LHCN-M2 (cell line): Measurements from ENCODE around the gene UBALD1. TPM values are rescaled to one million over a fixed set of nuclear protein-coding genes. Genes with fewer than 3 reads are reported as not detected.
"Not testable (repeated sequence)": the region's sequence is repeated elsewhere in the genome, so short reads cannot be mapped to it uniquely, and the experiment has no call there.

Experiments
- DNase-seq: peaks from one replicate; pipeline ENCODE4 v3.0.0-alpha.2; 2012; ENCODE audit warnings: low read depth
- total RNA-seq: library from RNA; depleted of rRNA; stranded (reverse); fragments of >200 nt; gene quantifications from 2 replicates; pipeline ENCODE4 v1.2.3, GENCODE V29; 2014

The UBALD1 gene
- total RNA-seq, 1 experiment from 2014 or later: 7.7 TPM

DNA sequence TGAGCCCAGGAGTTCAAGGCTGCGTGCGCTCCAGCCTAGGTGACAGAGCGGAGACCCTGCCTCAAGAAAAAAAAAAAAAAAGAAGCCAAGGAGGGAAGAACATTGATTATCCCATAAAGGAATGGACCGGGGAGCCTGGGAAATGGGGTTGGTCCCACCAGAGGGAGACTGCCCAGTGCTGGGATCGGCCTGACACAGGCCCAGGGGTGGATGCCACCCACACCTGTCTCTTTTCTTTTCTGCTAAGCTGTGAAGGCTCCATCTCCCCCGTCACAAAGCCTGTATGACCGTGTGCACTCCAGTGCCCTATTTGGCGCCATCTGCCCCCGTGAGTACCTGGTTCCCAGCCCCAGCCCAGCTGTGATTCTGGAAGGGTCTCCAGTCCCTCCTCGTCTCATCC, 15.7 kb downstream of the UBALD1 start:
- DNase-seq: no peak

DNA sequence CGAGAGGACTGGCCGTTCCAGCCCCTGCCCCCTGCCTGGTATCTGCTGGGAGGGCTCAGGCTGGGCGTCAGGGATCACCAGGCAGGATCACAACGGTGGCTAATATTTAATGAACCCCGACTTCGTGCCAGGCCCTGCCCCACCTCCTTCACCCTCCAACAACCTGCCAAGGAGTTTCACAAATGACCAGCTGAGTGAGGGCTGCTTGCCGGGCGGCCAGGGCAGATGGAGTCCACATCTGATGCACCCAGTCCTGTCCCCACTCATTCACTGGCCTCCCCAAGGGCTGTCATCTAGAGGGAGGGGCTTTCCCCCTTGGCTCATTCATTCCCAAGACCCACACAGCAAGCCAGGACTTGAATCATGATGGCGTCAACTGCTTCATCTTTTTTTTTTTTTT, 17.5 kb downstream of the UBALD1 start:
- DNase-seq: no peak

DNA sequence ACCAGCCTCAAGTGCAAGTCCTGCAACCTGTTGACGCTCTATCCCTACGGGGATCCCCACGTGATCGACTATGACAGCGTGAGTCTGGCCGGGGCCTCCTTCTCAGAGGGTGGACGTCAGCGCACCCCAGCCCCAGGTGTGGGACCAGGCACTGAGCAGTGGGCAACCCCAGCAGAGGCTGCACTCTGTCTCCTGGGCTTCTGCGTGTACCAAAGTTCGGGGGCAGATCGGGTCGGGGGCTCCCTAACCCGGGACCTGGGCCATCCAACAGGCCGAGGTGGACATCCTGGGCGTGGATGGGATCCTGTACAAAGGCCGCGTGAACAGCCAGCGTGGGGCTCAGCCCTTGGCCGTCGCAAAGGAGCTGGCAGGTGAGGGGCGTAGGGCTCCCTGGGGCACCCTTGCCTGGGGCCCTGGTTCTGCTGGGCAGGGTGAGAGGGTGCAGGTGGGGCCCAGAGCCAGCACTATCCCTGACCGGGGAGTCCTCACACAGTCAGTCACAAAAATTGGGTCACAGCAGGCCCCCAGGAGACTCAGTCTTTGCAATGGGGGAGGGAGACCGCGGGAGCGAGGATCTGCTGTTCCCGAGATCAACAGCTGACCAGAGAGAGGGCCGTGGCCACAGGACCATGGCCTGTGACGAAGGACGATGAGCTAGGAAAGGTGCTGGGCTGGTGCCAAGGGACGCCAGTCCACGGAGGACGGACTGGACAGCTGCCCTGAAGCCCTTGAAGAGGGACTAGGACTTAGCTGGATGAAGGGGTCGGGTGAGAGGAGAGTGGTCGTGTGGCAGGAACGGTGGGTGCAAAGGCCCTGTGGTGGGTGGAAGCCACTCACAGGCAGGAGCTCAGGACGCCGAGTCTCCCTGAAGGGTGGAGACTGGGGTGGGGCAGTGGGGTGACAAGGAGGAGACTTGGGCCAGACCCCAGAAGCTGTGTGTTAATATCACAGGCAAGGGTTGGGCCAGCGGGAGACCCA, 20.0 kb downstream of the UBALD1 start:
- DNase-seq: no peak

DNA sequence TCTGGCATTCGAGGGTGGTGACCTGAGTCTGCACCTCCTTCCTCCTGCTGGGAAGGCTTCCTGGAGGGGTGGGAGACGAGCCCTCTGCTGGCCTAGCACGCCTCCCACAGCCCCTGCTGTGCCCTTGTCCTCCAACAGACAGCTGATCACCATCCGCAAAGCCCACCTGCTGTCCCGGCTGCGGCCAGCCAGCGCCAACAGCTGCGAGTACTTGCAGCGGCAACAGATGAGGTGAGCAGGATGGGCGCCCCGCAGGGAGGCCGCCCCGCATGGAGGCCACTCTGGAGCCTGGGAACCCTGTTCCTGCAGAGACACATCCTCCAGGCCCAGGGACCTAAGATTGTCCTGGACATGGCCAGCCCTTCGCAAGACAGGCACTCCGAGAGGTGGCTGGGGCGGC, 21.6 kb downstream of the UBALD1 start:
- DNase-seq: no peak

DNA sequence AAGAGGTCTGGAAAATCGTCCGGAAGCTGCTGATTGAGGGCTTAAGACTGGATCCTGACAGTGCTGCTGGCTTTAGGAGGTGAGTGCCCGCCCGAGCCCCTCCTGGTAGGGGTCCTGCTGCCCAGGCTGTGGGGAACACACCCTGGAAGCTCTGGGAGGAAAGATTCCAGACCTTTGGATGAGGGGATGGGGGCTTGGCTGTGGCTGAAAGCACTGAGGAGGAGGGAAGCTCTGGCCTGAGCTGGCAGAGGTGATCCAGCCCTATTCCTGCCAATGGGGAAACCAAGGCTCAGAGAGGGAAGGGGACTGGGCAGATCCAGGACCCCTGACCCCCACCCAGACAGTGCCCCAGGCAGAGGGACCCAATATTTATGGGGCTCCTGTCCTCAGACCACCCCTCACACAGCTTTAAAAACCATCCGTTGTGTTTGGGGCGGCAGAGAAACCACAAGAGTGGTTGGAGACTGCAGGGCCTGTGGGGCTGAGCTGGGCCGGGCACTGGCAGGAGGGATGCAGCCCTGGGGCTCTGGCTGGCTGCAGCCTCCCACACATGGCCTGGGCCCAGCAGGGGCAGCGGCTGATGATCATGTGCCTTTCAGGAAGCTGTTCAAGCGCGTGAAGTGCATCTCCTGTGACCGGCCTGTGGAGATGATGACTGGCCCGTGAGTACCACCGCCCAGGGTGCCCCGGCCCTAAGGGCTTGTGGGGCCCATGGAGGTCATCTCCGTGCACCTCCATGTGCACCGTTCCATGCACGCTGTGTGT, 22.8 kb downstream of the UBALD1 start:
- no peak for DNase-seq

DNA sequence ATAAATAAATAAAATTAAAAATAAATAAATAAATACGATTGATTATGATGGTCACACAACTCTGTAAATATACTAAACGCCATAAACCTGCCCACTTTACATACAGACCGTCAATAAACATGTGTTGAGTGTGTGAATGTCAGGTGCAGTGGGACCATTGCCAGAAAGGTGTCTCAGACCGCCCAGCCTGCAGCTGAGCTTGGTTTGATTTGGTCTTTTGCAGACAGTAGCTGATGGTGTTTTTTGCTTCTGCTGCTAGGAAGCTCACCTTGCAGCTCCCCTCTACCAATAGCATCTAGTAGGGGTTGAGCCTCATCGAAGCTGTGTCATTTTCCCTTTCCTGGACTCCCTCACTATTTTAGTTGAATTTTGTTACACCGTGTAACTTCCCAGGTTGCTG, 23.5 kb downstream of the UBALD1 start:
- no peak for DNase-seq

DNA sequence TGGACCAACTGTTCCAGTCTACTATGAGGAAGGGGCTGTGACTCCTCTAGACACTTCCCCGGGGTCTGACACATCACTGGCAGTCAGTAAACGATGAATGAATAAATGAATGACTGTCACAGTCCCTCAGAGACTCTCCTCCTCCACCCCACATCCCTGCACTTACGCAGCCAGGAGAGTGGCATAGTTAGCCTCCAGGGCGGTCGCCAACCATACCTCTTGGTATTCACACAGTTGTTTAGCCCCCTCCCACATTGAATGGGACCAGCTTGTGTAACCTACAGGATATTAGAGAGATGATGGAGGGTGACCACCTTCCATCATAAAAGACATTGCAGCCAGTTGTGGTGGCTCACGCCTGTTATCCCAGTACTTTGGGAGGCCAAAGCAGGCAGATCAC, 25.7 kb downstream of the UBALD1 start:
- DNase-seq: no peak

DNA sequence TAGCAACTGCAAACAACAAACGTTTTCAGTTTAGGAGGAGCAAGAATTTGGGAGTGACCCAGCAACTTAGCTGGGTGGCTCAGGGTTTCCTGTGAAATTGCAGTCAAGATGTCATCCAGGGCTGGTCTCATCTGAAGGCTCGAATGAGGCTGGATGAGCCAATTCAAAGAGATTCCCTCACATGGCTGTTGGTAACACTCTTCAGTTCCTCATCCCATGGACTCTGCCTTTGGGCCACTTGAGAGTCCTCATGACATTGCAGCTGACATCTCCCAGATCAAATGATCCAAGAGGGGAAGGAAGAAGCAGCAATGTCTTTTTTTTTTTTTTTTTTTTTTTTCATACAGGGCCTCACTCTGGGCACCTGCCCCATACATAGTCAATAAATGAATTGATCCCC, 26.3 kb downstream of the UBALD1 start:
- DNase-seq: no peak

DNA sequence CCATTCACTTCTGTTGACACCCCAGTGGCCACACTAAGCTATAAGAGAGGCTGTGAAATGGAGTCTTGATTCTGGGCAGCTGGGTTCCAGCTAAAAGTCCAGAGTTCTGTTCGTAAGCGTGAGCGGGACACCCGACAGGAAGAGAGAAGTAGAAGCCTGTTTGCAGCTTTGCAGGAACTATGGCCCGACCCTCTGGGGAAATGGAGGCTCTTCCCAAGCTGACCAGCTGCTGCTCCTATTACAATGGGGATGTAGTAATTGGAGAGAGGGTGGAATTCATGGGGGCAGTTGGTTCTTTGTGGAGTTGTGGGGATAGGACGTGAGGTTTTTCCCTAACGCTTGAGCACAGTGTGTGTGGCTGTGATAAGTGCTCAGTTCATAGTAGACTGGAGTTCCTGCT, 28.4 kb downstream of the UBALD1 start:
- peak; percentile 28 for DNase-seq

DNA sequence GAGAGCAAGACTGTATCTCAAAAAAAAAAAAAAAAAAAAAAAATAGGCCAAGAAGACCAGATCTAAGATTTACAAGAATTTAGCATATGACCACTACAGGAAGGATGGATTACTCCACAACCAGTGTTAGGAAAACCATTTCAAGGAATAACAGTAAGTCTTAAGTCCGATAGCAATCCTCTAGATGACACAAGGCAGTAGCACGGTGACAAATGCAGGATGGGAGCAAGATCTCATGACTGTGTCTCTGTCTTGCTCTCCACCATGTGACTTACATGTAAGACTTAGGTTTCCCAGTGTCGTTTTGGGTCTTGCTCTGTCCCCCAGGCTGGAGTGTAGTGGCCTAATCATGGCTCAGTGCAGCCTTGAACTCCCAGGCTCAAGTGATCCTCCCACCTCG, 30.8 kb downstream of the UBALD1 start:
- DNase-seq: no peak

DNA sequence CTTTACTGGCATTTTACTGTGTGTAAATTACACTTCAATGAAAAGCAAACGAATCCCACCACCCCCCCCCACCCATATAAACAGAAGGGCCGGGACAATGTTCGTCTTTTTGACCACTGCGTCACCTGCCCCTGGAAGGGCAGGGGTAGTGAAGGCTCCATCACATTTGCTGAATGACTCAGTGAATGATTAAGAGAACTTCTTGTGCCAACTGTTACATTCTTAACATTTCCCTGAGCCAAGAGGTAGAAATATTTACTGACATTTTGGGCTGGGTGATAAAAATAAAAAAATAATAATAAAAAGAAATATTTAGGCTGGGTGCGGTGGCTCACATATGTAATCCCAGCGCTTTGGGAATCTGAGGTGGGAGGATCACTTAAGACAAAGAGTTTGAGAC, 34.4 kb downstream of the UBALD1 start:
- DNase-seq: peak; percentile 71

DNA sequence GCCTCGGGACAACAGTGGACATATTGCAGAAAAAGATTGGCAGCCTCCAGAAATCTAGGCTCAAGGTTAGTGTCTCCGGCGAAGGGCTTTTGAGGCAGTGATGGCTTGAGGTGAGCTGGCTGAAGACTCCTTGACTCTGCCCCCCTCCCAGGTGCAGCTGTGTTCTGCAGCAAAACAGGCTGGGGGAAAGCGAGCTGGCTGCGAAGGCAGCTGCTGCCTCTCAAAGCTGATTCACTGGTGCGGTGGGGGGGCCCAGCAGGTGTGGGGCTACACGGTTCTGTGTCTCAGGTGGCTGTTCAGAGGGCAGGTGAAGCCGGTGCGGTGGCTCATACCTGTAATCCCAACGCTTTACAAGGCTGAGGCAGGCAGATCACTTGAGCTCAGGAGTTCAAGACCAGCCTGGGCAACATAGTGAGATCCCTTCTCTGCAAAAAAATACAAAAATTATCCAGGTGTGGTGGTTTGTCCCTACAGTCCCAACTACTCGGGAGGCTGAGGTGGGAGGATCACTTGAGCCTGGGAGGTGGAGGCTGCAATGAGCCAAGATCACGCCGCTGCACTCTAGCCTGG, 35.6 kb downstream of the UBALD1 start:
- DNase-seq: no peak

DNA sequence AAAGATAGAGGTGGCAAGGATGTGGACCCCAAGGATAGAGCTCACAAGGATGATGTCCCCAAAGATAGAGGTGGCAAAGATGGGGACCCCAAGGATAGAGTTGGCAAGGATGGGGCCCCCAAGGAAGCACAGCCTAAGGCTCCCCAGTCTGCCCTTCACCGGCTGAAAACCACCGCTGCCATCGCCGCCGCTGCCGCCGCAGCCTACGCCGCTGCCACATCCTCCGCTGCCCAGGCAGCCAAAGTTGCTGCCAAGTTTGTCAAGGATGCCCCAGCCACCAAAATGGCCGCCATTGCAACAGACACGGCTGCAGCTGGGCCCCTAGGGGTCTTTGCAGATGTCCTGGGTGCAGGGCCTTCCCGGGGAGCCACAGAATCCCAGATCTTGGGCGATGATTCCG, 38.7 kb downstream of the UBALD1 start:
- DNase-seq: no peak

DNA sequence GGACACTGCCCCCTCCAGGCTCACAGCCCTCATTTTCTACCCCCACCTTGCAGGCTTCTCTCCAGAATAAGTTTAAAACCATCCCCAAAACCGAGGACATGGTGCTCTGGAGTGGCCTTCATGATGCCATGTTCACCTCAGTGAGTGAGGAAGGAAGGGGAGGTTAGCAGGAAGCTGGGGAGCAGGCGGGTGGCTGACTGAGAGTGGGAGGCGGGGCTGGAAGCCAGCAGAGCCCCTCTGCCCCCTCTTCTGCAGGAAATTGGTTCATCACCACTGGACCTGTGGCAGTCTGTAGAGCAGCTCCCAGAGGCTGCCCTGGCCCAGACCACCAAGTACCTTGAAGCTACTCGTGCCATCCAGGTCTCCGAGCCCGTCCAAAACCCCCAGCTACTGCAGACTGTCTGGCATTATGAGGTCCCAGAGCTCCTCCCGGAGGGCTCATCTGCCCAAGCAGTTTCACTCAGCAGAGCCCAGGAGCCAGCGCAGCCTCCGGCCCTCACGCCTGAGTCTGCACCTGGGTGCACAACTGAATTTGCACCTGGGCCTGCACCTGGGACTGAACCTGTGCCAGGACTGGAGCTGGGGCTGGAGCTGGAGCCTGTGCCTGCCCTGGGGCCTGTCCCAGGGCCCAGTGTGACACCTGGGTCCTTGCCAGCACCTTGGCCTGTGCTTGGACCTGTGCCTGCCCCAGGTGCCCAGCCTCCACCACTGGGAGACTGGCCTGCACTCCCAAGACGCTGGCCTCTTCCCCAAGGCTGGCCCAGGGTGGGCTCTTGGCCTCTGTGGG, 39.6 kb downstream of the UBALD1 start:
- DNase-seq: no peak

DNA sequence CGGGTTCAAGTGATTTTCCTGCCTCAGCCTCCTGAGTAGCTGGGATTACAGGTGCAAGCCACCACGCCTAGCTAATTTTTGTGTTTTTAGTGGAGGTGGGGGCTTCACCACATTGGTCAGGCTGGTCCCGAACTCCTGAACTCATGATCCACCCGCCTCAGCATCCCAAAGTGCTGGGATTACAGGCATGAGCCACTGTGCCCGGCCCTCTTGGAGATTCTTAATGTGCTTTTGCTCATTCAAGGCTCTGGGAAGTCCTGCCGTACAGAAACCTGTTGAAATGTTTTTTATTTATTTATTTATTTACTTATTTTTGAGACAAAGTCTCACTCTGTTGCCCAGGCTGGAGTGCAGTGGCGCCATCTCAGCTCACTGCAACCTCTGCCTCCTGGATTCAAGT, 40.8 kb downstream of the UBALD1 start:
- not testable (repeated sequence) for DNase-seq

DNA sequence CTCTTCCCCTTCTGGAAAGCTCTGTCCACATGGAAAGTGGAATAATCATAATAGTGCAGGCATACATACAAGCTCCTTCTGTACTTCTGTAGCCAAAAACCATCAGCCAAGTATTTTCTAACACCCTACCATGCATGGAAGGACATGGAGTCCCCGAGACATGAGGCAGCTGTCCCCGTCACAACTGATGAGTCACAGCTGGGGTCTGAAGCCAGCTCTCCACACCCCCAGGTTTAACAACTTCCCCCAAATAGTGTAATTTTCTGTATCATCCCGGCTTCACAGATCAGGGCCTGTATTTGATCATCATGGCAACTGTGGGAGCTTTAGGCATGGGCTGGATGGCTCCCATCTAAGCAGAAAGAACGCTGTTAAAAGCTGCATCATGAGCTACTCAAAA, 42.0 kb downstream of the UBALD1 start:
- DNase-seq: peak; percentile 22

DNA sequence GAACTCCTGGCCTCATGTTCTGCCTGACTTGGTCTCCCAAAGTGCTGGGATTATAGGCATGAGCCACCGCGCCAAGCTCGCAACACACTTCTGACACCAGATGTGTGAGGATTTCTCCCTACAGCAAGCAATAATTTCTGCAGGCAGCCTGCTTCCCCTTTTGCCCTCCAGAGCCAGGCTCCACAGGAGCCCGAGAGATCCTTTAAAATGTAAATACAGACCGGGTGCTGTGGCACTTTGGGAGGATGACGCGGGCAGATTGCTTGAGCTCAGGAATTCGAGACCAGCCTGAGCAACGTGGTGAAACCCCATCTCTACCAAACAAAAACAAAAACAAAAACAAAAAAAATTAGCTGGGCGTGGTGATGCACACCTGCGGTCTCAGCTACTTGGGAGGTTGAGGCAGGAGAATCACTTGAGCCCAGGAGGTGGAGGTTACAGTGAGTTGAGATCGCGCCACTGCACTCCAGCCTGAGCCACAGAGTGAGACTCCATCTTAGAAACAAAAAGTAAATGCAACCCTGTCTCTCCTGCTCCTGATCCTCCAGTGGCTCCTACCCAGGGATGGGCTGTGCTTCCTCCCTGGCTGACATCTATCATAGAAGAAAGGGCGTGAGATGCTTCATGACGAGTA, 43.9 kb downstream of the UBALD1 start:
- DNase-seq: no peak

DNA sequence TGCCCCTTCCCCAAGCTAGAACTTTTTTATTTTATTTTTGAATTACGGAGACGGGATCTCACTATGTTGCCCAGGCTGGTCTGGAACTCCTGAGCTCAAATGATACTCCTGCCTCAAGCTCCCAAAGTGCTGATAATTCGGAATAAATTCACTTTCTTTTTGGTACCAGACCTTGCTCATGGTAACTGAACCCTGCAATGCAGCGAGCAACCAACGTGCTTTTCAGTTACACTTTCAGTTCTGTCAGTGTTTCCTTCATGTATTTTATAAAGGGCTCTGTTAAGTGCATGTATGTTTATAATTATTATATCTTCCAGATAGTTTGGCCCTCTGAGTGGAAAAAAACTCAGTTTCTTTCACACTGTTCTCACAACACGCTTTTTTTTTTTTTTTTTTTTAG, 44.6 kb downstream of the UBALD1 start:
- no peak for DNase-seq

DNA sequence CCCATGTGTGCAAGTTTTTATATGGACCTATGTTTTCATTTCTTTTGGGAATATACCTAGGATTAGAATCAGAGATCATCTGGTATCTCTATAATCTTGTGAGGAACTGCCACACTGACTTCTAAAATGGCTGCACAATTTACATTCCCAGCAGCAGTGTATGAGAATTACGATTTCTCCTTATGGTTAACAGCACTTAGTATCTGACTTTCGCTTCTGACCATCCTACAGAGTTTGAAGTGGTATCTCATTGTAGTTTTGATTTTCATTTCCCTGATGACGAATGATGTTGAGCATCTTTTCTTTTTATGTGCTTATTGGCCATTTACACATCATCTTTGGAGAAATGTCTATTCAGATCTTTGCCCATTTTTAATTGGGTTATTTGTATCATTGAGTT, 48.5 kb downstream of the UBALD1 start:
- DNase-seq: no peak

DNA sequence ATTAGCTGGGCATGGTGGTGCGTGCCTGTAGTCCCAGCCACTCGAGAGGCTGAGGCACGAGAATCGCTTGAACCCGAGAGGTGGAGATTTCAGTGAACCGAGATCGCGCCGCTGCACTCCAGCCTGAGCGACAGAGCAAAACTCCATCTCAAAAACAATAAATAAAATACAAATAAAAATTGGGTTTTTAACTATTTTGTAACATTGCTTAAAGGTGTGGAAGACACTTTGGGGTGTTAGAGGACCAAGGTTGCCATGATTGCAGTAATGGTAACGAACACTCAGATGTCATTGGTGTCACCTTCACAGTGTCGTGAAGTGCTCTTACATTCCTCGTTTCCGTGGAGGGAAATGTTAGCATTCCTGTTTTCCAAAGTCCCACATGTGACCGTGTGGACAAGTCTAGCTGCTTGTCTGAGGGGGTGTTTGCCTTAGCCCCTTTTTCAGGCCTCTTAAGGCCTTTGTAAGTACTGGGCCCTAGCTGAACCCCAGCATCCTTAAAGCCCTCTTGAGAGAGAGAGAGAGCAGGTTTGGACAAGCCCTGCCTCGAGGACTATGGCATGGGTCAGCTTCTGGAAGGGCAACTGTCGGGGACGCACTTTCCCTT, 49.9 kb downstream of the UBALD1 start:
- DNase-seq: no peak

DNA sequence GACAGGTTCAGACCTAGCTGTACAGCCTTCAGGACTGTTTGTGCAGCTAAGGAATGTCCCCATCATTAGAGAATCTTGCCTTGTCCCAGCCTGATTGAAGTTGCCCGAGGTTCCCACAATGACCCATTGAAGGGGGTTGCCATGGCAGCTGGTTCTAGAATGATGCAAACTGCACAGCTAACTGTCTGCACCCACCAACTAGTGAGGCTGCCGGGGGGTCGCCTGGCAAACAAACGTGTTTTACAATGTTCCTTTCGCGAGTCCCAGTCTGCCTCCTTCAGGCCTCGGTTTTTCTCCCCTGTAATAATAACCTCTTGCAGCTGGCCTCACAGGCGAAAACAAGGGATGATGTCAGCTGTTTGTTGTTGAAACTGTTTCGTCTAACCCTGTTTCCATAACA, 53.1 kb downstream of the UBALD1 start:
- no peak for DNase-seq
